HCT116 (cell line): Measurements from ENCODE around the gene SEPTIN8.

ENCODE experiments used
- CEBPB ChIP-seq: IDR thresholded peaks from 2 replicates; pipeline ENCODE4 v1.6.1; 2012; ENCODE audit warnings: low read depth
- EZH2 ChIP-seq: fragments of 200-600 bp; sonication (generic); IDR thresholded peaks from 2 replicates; pipeline ENCODE4 v1.6.1; 2017; ENCODE audit warnings: antibody characterized with exemption, mixed run types
- EZH2phosphoT487 ChIP-seq: fragments of 200-600 bp; IDR thresholded peaks from 2 replicates; pipeline ENCODE4 v1.6.1; 2018; ENCODE audit warnings: antibody characterized with exemption, borderline replicate concordance
- POLR2A ChIP-seq: IDR thresholded peaks from 2 replicates; pipeline ENCODE4 v1.7.0; 2011; ENCODE audit warnings: borderline replicate concordance; ENCODE audit not compliant: insufficient read depth, insufficient read length; ENCODE audit errors: extremely low read depth
- POLR2AphosphoS5 ChIP-seq: IDR thresholded peaks from 2 replicates; pipeline ENCODE4 v1.6.1; 2011; ENCODE audit warnings: mild to moderate bottlenecking, low read depth, low read length, moderate library complexity
- SP1 ChIP-seq: IDR thresholded peaks from 2 replicates; pipeline ENCODE4 v1.6.1; 2012; ENCODE audit warnings: low read depth
- ZNF274 ChIP-seq: fragments of 200-500 bp; sonication (Bioruptor generic); IDR thresholded peaks from 2 replicates; pipeline ENCODE4 v1.6.1; 2014; ENCODE audit warnings: mild to moderate bottlenecking, low read depth, low read length, inconsistent platforms
- TF ChIP-seq, protein P1 (sequence below), 3 experiments: fragments of 200-600 bp in 1 of 3; sonication (generic) in 1 of 3; IDR thresholded peaks in 2 of 3; conservative IDR thresholded peaks in 1 of 3; 2 replicates each; pipeline ENCODE4 v1.5.1; 2012 to 2017; ENCODE audit warnings: low read depth in 2 of 3, low read length in 2 of 3, antibody characterized with exemption in 1 of 3, borderline replicate concordance in 1 of 3, control low read depth in 1 of 3, mild to moderate bottlenecking in 1 of 3, mixed read lengths in 1 of 3, mixed run types in 1 of 3, moderate library complexity in 1 of 3; ENCODE audit not compliant: insufficient read depth in 1 of 3
- TF ChIP-seq, protein P2 (sequence below): IDR thresholded peaks from 2 replicates; pipeline ENCODE4 v1.6.1; 2011; ENCODE audit warnings: mild to moderate bottlenecking, low read length, moderate library complexity; ENCODE audit not compliant: insufficient replicate concordance; ENCODE audit errors: extremely low read depth
- TF ChIP-seq, protein P3 (sequence below): IDR thresholded peaks from 2 replicates; pipeline ENCODE4 v1.6.1; 2012; ENCODE audit warnings: low read depth

DNA sequence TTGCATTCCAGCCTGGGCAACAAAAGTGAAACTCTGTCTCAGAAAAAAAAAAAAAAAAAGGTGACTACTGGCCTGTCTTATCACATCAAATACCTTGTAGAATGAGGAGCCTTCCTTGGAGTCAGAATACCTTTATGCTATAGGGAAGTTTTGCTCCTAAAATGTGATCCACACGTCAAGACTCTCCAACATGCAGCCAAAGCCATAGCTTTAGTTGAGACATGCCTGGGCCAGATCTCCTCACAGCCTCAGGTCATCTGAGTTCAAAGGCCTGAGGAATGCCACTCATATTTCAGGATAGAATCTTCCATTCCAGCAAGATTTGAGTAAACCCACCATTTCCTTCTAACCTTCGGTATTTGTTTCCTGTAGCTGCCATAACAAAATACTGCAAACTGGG lies 22.4 kb upstream of the SEPTIN8 start:
- TF ChIP-seq POLR2A = no peak
- TF ChIP-seq ZNF274 = no peak
- TF ChIP-seq EZH2 = no peak
- TF ChIP-seq, protein P1, sequence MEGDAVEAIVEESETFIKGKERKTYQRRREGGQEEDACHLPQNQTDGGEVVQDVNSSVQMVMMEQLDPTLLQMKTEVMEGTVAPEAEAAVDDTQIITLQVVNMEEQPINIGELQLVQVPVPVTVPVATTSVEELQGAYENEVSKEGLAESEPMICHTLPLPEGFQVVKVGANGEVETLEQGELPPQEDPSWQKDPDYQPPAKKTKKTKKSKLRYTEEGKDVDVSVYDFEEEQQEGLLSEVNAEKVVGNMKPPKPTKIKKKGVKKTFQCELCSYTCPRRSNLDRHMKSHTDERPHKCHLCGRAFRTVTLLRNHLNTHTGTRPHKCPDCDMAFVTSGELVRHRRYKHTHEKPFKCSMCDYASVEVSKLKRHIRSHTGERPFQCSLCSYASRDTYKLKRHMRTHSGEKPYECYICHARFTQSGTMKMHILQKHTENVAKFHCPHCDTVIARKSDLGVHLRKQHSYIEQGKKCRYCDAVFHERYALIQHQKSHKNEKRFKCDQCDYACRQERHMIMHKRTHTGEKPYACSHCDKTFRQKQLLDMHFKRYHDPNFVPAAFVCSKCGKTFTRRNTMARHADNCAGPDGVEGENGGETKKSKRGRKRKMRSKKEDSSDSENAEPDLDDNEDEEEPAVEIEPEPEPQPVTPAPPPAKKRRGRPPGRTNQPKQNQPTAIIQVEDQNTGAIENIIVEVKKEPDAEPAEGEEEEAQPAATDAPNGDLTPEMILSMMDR (IDR thresholded peaks at IDR 0.05 in 2 of 3, conservative IDR thresholded peaks at IDR 0.05 in 1 of 3; ENCODE audit: borderline replicate concordance in 1 of 3, insufficient read depth in 1 of 3, low read depth in 2 of 3, low read length in 2 of 3) = no peak
- TF ChIP-seq, protein P2, sequence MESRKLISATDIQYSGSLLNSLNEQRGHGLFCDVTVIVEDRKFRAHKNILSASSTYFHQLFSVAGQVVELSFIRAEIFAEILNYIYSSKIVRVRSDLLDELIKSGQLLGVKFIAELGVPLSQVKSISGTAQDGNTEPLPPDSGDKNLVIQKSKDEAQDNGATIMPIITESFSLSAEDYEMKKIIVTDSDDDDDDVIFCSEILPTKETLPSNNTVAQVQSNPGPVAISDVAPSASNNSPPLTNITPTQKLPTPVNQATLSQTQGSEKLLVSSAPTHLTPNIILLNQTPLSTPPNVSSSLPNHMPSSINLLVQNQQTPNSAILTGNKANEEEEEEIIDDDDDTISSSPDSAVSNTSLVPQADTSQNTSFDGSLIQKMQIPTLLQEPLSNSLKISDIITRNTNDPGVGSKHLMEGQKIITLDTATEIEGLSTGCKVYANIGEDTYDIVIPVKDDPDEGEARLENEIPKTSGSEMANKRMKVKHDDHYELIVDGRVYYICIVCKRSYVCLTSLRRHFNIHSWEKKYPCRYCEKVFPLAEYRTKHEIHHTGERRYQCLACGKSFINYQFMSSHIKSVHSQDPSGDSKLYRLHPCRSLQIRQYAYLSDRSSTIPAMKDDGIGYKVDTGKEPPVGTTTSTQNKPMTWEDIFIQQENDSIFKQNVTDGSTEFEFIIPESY = no peak
- TF ChIP-seq POLR2AphosphoS5 = no peak
- no peak for TF ChIP-seq SP1
- TF ChIP-seq CEBPB = no peak
- TF ChIP-seq, protein P3, sequence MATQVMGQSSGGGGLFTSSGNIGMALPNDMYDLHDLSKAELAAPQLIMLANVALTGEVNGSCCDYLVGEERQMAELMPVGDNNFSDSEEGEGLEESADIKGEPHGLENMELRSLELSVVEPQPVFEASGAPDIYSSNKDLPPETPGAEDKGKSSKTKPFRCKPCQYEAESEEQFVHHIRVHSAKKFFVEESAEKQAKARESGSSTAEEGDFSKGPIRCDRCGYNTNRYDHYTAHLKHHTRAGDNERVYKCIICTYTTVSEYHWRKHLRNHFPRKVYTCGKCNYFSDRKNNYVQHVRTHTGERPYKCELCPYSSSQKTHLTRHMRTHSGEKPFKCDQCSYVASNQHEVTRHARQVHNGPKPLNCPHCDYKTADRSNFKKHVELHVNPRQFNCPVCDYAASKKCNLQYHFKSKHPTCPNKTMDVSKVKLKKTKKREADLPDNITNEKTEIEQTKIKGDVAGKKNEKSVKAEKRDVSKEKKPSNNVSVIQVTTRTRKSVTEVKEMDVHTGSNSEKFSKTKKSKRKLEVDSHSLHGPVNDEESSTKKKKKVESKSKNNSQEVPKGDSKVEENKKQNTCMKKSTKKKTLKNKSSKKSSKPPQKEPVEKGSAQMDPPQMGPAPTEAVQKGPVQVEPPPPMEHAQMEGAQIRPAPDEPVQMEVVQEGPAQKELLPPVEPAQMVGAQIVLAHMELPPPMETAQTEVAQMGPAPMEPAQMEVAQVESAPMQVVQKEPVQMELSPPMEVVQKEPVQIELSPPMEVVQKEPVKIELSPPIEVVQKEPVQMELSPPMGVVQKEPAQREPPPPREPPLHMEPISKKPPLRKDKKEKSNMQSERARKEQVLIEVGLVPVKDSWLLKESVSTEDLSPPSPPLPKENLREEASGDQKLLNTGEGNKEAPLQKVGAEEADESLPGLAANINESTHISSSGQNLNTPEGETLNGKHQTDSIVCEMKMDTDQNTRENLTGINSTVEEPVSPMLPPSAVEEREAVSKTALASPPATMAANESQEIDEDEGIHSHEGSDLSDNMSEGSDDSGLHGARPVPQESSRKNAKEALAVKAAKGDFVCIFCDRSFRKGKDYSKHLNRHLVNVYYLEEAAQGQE = no peak
- TF ChIP-seq EZH2phosphoT487 = no peak
